ENCODE results near the gene MTHFD1L.

Gene MTHFD1L

DNA sequence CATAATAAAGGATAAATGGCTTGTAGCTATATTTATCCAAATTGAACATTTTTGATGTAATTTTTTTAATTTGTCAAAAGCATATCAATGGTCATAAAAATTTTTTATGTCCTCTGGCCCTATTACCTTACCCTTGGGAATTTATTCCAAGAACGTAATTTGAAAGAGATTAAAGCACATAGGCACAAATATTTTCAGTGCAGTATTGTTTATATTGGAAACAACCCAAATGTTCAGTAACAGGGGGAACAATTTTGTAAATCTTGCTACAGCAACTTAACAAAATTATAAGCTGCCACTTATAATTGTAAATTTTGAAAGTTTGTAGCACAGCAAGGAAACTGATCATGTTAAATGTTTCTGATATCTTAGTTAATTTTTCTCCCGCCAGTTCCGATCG is 142.4 kb downstream of the MTHFD1L start:
- H3K27ac ChIP-seq, result no peak overlapping the region
- H3K4me2 ChIP-seq, result no peak overlapping the region
- no peaks in the 10 kb centered on the region for H4K20me1 ChIP-seq (ENCODE audit: insufficient read depth)
- no peak overlapping the region for H3K4me3 ChIP-seq (IDR thresholded peaks at IDR 0.05; ENCODE audit: insufficient read depth, low read depth, low read length)
- H3K9ac ChIP-seq, result no peak overlapping the region
- no peaks in the 10 kb centered on the region for H3K79me2 ChIP-seq (ENCODE audit: insufficient read depth, low read depth)
- no peak for TF ChIP-seq CTCF (conservative IDR thresholded peaks at IDR 0.05; ENCODE audit: low read depth, low read length)
- no peak overlapping the region for H2AFZ ChIP-seq (ENCODE audit: low read depth)
- no peaks in the 10 kb centered on the region for H3K36me3 ChIP-seq (ENCODE audit: insufficient read depth)
- H3K4me1 ChIP-seq (ENCODE audit: low read depth, poor library complexity, severe bottlenecking), result no peaks in the 10 kb centered on the region
- no peaks in the 10 kb centered on the region for H3K27me3 ChIP-seq (ENCODE audit: insufficient read depth, low read depth)

GRCh38 chr6:151008425-151008824 is 142.9 kb downstream of the MTHFD1L start:
- no peak overlapping the region for H3K4me2 ChIP-seq
- H3K79me2 ChIP-seq (ENCODE audit: insufficient read depth, low read depth), result no peaks in the 10 kb centered on the region
- no peak overlapping the region for H2AFZ ChIP-seq (ENCODE audit: low read depth)
- H3K4me3 ChIP-seq (IDR thresholded peaks at IDR 0.05; ENCODE audit: insufficient read depth, low read depth, low read length), result no peak overlapping the region
- H3K27ac ChIP-seq, result no peak overlapping the region
- H3K27me3 ChIP-seq (ENCODE audit: insufficient read depth, low read depth), result no peaks in the 10 kb centered on the region
- H3K9ac ChIP-seq, result no peak overlapping the region
- H3K4me1 ChIP-seq (ENCODE audit: low read depth, poor library complexity, severe bottlenecking), result no peaks in the 10 kb centered on the region
- H4K20me1 ChIP-seq (ENCODE audit: insufficient read depth), result no peaks in the 10 kb centered on the region
- H3K36me3 ChIP-seq (ENCODE audit: insufficient read depth), result no peaks in the 10 kb centered on the region
- no peak for TF ChIP-seq CTCF (conservative IDR thresholded peaks at IDR 0.05; ENCODE audit: low read depth, low read length)

GRCh38 chr6:151009576-151009975 is 144.1 kb downstream of the MTHFD1L start:
- no peaks in the 10 kb centered on the region for H3K4me1 ChIP-seq (ENCODE audit: low read depth, poor library complexity, severe bottlenecking)
- no peak overlapping the region for H2AFZ ChIP-seq (ENCODE audit: low read depth)
- H3K27ac ChIP-seq, result no peak overlapping the region
- no peak for TF ChIP-seq CTCF (conservative IDR thresholded peaks at IDR 0.05; ENCODE audit: low read depth, low read length)
- H3K9ac ChIP-seq, result no peak overlapping the region
- no peak overlapping the region for H3K4me3 ChIP-seq (IDR thresholded peaks at IDR 0.05; ENCODE audit: insufficient read depth, low read depth, low read length)
- H3K79me2 ChIP-seq (ENCODE audit: insufficient read depth, low read depth), result no peaks in the 10 kb centered on the region
- no peaks in the 10 kb centered on the region for H4K20me1 ChIP-seq (ENCODE audit: insufficient read depth)
- H3K36me3 ChIP-seq (ENCODE audit: insufficient read depth), result no peaks in the 10 kb centered on the region
- H3K27me3 ChIP-seq (ENCODE audit: insufficient read depth, low read depth), result no peaks in the 10 kb centered on the region
- no peak overlapping the region for H3K4me2 ChIP-seq

GRCh38 chr6:151010071-151010470 is 144.6 kb downstream of the MTHFD1L start:
- Histone ChIP-seq H3K9ac (no peak overlapping the region), H3K36me3 (ENCODE audit: insufficient read depth) (no peaks in the 10 kb centered on the region), H3K4me1 (ENCODE audit: low read depth, poor library complexity, severe bottlenecking) (no peaks in the 10 kb centered on the region), H3K27ac (no peak overlapping the region), H2AFZ (ENCODE audit: low read depth) (no peak overlapping the region), H3K27me3 (ENCODE audit: insufficient read depth, low read depth) (no peaks in the 10 kb centered on the region), H3K4me2 (no peak overlapping the region), H3K79me2 (ENCODE audit: insufficient read depth, low read depth) (no peaks in the 10 kb centered on the region), H4K20me1 (ENCODE audit: insufficient read depth) (no peaks in the 10 kb centered on the region), H3K4me3 (IDR thresholded peaks at IDR 0.05; ENCODE audit: insufficient read depth, low read depth, low read length) (no peak overlapping the region)
- no peak for TF ChIP-seq CTCF (conservative IDR thresholded peaks at IDR 0.05; ENCODE audit: low read depth, low read length)

Measured in KMS-11 (cell line).